ENCODE data around the gene PFKFB3.
"Not testable (repeated sequence)": the region's sequence is repeated elsewhere in the genome, so short reads cannot be mapped to it uniquely, and the experiment has no call there.

The PFKFB3 gene

DNA sequence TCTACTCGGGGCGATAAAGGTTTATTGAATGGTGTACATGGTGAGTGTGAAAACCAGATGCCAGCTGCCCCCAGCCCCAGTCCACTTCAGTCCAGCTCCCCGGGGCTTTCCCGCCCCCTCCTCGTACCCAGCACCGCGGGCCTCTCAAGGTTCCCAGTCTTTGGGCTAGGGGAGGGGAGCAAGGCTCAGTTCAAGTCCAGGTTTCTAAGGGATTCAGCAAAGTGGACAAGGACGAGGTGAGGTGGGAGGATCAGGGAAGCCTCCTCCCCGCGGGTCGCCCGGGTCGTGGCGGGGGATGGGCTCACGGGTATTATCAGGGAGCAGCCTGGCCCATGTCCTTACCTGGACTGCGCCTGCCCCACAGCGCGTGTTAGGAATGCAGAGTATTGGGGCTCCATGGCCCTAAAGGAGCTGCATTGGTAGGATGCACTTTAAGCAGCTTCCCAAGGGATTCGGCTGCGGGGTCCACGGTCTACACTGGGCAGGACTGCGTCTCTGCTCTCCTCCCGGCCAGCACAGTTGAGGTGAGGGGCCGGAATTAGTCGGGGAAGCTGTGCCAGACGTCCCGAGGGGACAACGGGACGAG, 541 bp upstream of the PFKFB3 start:
- DNase-seq (ENCODE audit: low read depth) = no peak

DNA sequence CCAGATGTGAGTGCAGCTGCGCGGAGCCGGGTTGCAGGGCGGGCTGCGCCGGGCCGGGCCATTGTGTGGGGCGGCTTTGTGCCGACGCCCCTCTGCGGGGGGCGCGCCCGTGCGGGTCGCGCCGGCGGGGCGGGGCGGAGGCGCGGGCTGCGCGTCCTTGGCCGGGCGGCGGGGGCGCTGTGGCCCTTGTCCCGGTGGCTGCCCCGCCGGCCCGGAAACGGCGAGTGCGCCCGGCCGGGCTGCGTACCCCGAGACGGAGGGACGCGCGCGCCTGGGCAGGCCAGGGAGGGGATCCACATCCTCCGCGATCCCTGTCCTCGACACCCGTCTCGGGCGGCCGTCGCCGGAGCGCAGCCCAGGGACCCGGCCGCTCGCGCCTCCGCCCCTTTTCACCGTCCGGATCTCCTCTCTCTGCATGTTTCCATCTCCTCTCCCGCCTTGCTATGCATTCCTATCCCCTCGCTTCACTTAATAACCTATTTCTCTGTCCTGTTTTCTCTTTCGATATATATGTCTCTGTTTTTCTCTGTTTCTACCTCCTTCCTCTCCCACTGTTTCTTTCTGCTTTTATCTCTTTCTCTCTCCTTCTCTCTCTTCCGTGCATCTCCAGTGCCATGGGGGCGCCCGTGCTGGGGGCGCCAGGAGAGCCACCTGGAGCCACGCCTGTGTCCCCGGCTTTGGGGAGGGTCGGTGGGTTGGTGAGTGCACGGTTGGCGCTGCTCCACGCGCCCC, 765 bp downstream of the PFKFB3 start:
- no peak for DNase-seq (ENCODE audit: low read depth)

DNA sequence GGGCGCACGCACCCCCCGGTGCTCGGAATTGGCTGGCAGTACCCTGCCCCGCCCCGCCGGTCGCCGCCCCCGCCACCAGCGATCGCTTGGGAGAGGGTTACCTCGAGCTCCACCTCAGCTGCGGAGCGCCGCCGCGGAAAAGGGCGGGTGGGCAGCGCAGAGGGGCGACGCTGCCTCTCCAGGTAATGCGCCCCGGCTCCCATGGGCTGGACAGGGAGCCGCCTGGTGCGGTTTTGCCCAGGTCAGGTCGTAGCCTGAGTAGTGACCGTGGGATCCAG, 1.3 kb downstream of the PFKFB3 start:
- no peak for DNase-seq (ENCODE audit: low read depth)

GRCh38 chr10:6204341-6205191, 1.8 kb downstream of the PFKFB3 start:
- DNase-seq (ENCODE audit: low read depth) = no peak

GRCh38 chr10:6206486-6206885, 3.8 kb downstream of the PFKFB3 start:
- not testable (repeated sequence) for DNase-seq (ENCODE audit: low read depth)

GRCh38 chr10:6207658-6208057, 4.9 kb downstream of the PFKFB3 start:
- no peak for DNase-seq (ENCODE audit: low read depth)

DNA sequence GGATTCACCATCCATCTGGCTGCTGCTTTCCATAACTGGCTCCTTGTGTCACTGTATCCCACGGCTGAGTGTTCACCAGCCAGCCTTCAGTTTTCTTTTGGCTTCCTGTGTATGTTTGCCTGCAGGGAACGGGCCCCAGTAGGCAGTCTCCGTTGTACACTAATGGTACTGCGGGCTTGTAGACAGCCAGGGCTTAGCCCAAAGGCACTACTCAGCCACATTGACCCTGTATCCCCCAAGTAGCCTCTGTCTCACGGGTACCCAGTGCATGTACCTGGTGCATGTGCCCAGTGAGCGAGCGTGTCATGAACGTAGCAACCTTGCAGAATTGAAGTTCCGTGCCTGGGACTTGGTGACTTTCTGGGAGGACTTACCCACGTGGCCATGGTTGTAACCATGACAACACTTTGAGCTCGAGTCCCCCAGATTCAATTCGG, 6.1 kb downstream of the PFKFB3 start:
- DNase-seq (ENCODE audit: low read depth) = no peak

GRCh38 chr10:6211341-6211670, 8.6 kb downstream of the PFKFB3 start:
- DNase-seq (ENCODE audit: low read depth) = no peak

GRCh38 chr10:6211671-6212635, 9.2 kb downstream of the PFKFB3 start:
- DNase-seq (ENCODE audit: low read depth) = no peak

DNA sequence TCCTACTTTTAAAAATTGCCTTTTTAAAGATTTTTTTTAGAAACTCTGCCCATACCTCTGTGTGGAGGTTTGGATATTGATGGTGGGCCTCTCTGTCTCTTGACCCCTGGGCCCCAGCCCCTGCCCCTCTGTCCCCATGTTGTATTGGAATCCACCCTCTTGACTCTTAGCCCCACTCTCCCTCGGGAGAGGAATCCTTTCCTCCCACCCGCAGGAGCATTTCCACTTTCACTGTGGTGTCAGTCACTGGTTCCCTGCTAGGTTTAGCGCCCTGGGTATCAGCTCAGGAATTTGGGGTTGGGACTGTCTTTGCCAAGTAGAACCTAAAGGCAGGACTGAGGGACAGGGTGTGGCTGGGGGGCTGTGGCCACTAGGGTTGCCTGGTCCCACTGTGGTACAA, 10.1 kb downstream of the PFKFB3 start:
- DNase-seq (ENCODE audit: low read depth) = no peak

GRCh38 chr10:6213257-6213905, 10.6 kb downstream of the PFKFB3 start:
- no peak for DNase-seq (ENCODE audit: low read depth)

DNA sequence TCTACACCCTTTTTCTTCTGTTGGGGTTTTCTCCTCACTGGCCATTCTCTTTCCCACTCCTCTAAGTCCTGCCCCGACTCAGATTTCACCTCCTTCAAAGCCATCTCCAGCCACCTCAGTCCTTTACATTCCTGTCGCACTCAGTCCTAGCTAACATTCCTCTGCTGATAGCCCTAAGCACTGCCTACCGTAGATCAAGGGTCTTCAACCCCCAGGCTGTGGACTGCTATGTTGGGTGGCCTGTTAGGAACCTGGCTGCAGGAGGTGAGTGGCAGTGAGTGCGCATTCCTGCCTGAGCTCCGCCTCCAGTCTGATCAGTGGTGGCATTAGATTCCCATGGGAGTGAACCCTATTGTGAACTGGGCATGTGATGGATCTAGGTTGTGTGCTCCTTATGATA, 11.2 kb downstream of the PFKFB3 start:
- no peak for DNase-seq (ENCODE audit: low read depth)

- DNase-seq (ENCODE audit: low read depth) = no peak
These were observed 11.9 kb downstream of the PFKFB3 start for GRCh38 chr10:6214612-6215011.

- no peak for DNase-seq (ENCODE audit: low read depth)
These were observed 12.5 kb downstream of the PFKFB3 start for GRCh38 chr10:6215241-6215640.

DNA sequence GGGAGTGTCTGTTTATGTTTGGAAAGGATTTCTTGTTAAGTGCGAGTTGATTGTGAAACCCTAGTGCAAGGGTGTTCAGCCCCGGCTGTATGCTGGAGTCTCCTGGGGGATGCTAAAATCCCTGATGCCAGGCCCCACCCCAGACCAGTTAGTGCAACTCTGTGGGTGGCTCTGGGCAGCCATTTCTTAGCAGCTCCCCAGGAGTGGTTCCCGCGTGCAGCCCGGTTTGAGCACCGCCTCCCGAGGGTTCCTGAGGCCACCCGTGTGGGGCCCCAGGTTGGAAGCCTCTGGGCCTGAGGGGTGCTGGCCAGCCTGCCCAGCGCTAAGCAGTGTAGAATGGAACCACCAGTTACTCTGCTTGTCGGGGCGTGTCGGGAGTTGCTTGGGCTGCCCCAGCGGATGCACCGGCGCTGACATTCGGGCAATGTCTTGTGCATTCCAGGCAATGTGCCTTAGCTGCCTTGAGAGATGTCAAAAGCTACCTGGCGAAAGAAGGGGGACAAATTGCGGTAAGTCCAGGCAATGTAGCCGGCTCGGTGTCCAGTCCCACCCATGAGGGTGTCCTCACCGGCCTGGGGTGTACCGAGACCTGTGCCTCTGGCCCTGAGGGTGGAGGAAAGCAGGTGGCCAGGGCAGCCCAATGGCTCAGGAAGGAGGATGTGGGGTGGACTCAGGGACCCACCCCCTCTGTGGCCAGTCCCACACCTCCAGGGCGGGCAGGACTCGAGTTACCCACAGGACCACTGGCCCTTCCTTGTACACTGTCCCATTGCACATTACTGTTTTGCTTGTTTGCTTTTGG, 13.2 kb downstream of the PFKFB3 start:
- DNase-seq (ENCODE audit: low read depth) = no peak

- DNase-seq (ENCODE audit: low read depth) = no peak
These were observed 14.2 kb downstream of the PFKFB3 start for GRCh38 chr10:6216916-6217315.

GRCh38 chr10:6217611-6218010, 14.9 kb downstream of the PFKFB3 start:
- DNase-seq (ENCODE audit: low read depth) = no peak

GRCh38 chr10:6218692-6219493, 16.2 kb downstream of the PFKFB3 start:
- no peak for DNase-seq (ENCODE audit: low read depth)

DNA sequence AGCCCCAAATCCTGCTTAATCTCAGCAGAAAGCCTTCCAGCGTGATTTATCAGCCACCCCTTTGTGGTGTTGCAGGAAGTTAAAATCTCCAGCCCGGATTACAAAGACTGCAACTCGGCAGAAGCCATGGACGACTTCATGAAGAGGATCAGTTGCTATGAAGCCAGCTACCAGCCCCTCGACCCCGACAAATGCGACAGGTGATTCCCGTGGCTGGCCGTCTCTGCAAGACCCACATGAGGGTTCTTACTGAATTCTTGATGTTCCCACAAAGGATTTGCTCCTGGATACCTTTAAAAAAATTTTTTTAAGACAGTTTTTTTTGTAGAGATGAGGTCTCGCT, 16.7 kb downstream of the PFKFB3 start:
- DNase-seq (ENCODE audit: low read depth) = no peak

All from non-pigmented ciliary epithelial cell (primary cell).